DOHH2 (cell line): ENCODE data around the gene CCDC85B.

ENCODE experiments used
- H3F3A ChIP-seq: fragments of 200-600 bp; sonication (generic), shearing (Covaris generic); 2 replicates; pipeline ENCODE4 v1.6.0; 2016; ENCODE audit warnings: antibody characterized with exemption, mild to moderate bottlenecking; ENCODE audit not compliant: control insufficient read depth, insufficient read depth
- H3K27ac ChIP-seq: fragments of 200-600 bp; sonication (generic); 2 replicates; pipeline ENCODE4 v1.5.1; 2014; ENCODE audit warnings: low read depth, mild to moderate bottlenecking, low read length, moderate library complexity
- H3K27me3 ChIP-seq: fragments of 200-600 bp; sonication (generic); 2 replicates; pipeline ENCODE4 v1.6.1; 2014; ENCODE audit warnings: mild to moderate bottlenecking, low read length, mixed read lengths; ENCODE audit not compliant: control insufficient read depth
- H3K36me3 ChIP-seq: fragments of 200-600 bp; sonication (generic); 2 replicates; pipeline ENCODE4 v1.6.1; 2014; ENCODE audit warnings: mild to moderate bottlenecking, low read length, moderate library complexity, mixed read lengths; ENCODE audit not compliant: control insufficient read depth
- H3K4me1 ChIP-seq: fragments of 200-600 bp; sonication (generic); 2 replicates; pipeline ENCODE4 v1.6.1; 2014; ENCODE audit warnings: mild to moderate bottlenecking, low read length, mixed read lengths; ENCODE audit not compliant: control insufficient read depth
- H3K4me2 ChIP-seq: fragments of 200-600 bp; sonication (generic); 2 replicates; pipeline ENCODE4 v1.6.0; 2014; ENCODE audit warnings: mild to moderate bottlenecking, low read length, moderate library complexity
- H3K4me3 ChIP-seq: fragments of 200-600 bp; sonication (generic); 2 replicates; pipeline ENCODE4 v1.5.1; 2014; ENCODE audit warnings: mild to moderate bottlenecking, low read length, mixed read lengths
- H3K79me2 ChIP-seq: fragments of 200-600 bp; sonication (generic); 2 replicates; pipeline ENCODE4 v1.6.1; 2014; ENCODE audit warnings: mild to moderate bottlenecking, low read length, mixed read lengths; ENCODE audit not compliant: control insufficient read depth
- H3K9me2 ChIP-seq: fragments of 200-600 bp; sonication (generic); replicated peaks from 2 replicates; pipeline ENCODE4 v1.6.1; 2014; ENCODE audit warnings: mild to moderate bottlenecking, low read length, mixed read lengths; ENCODE audit not compliant: control insufficient read depth
- H3K9me3 ChIP-seq: fragments of 200-600 bp; sonication (generic); 2 replicates; pipeline ENCODE4 v1.6.1; 2014; ENCODE audit warnings: antibody characterized with exemption, low read length, mixed read lengths; ENCODE audit not compliant: control insufficient read depth, insufficient read depth
- H4K20me1 ChIP-seq: fragments of 200-600 bp; sonication (generic); 2 replicates; pipeline ENCODE4 v1.6.0; 2014; ENCODE audit warnings: low read depth, mild to moderate bottlenecking, antibody characterized with exemption, low read length, moderate library complexity; ENCODE audit not compliant: control insufficient read depth, insufficient read depth
- EZH2phosphoT487 ChIP-seq: fragments of 200-600 bp; sonication (generic); IDR thresholded peaks from 2 replicates; pipeline ENCODE4 v1.6.1; 2017; ENCODE audit warnings: borderline replicate concordance, mild to moderate bottlenecking, antibody characterized with exemption, low read length, moderate library complexity, mixed read lengths
- TF ChIP-seq, protein P1 (sequence below): fragments of 200-600 bp; sonication (generic); IDR thresholded peaks from one replicate; pipeline ENCODE4 v1.5.1; 2014; ENCODE audit warnings: antibody characterized with exemption, mild to moderate bottlenecking, low read depth, low read length; ENCODE audit not compliant: poor library complexity, severe bottlenecking

Gene CCDC85B

DNA sequence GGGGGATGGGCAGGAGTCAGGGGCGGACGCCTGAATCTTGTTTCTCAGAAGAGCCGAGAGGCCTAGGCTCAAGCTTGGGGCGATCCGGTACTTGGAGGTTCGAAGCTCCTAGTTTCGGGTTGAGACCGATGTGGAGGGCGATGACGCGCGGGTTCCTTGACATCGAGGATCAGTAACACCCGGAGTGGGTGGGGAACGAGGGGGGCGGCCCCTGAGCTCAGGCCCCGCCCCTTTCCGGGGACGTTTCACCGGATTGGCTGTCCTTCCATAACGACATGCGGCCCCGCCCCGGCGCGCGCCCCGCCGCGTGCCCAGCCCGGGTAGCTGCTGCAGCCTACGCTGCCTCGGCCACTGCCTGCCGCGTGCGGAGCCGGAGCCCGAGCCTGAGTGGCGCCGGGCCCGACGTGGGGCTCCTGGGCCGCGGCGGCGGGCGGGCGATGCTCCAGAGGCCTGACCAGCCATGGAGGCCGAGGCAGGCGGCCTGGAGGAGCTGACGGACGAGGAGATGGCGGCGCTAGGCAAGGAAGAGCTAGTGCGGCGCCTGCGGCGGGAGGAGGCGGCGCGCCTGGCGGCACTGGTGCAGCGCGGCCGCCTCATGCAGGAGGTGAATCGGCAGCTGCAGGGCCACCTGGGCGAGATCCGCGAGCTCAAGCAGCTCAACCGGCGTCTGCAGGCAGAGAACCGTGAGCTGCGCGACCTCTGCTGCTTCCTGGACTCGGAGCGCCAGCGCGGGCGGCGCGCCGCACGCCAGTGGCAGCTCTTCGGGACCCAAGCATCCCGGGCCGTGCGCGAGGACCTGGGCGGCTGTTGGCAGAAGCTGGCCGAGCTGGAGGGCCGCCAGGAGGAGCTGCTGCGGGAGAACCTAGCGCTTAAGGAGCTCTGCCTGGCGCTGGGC, at the start of gene CCDC85B:
TSS of gene CCDC85B (plus strand) at position 350 of the 895 bp plus-strand sequence. CDS start at position 461, 111 bp downstream.
- Histone ChIP-seq H3K9me3 (no peaks in the 10 kb centered on the region), H3K4me1 (peaks cover 60% of the 10 kb centered on the region), H3K79me2 (peaks cover 44% of the 10 kb centered on the region), H3F3A (peaks cover 31% of the 10 kb centered on the region), H3K4me3 (peak within 1 kb of the TSS; percentile 93), H3K27ac (peak within 1 kb of the TSS; percentile 88), H3K9me2 (no peaks in the 10 kb centered on the region), H3K4me2 (peak within 1 kb of the TSS; percentile 95), H3K27me3 (no peaks in the 10 kb centered on the region), H3K36me3 (peaks cover 31% of the 10 kb centered on the region), H4K20me1 (0 out of 2 replicates have a peak, but pooled peaks cover 3% of the 10 kb centered on the region)
- TF ChIP-seq, protein P1, sequence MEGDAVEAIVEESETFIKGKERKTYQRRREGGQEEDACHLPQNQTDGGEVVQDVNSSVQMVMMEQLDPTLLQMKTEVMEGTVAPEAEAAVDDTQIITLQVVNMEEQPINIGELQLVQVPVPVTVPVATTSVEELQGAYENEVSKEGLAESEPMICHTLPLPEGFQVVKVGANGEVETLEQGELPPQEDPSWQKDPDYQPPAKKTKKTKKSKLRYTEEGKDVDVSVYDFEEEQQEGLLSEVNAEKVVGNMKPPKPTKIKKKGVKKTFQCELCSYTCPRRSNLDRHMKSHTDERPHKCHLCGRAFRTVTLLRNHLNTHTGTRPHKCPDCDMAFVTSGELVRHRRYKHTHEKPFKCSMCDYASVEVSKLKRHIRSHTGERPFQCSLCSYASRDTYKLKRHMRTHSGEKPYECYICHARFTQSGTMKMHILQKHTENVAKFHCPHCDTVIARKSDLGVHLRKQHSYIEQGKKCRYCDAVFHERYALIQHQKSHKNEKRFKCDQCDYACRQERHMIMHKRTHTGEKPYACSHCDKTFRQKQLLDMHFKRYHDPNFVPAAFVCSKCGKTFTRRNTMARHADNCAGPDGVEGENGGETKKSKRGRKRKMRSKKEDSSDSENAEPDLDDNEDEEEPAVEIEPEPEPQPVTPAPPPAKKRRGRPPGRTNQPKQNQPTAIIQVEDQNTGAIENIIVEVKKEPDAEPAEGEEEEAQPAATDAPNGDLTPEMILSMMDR = peak; percentile 7
- no peak for TF ChIP-seq EZH2phosphoT487

DNA sequence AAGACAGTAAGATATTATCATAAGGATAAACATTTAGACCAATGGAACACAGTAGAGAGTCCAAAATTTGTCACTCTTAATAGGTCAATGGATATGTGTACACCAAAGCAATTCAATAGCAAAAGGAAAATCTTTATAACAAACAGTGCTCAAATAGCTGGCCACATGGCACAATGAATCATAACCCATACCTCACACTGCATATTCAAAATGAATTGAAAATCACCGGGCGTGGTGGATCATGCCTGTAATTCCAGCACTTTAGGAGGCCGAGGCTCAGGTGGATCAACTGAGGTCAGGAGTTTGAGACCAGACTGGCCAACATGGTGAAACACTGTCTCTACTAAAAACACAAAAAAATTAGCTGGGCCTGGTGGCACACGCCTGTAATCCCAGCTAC, 48.3 kb upstream of the CCDC85B start:
- no peaks in the 10 kb centered on the region for H3K36me3 ChIP-seq
- H4K20me1 ChIP-seq = no peaks in the 10 kb centered on the region
- H3K27ac ChIP-seq = no peak overlapping the region
- H3F3A ChIP-seq = no peaks in the 10 kb centered on the region
- H3K4me3 ChIP-seq = no peak overlapping the region
- no peak overlapping the region for H3K4me2 ChIP-seq
- no peaks in the 10 kb centered on the region for H3K4me1 ChIP-seq
- H3K9me3 ChIP-seq = no peaks in the 10 kb centered on the region
- TF ChIP-seq, protein P1 = no peak
- H3K79me2 ChIP-seq = no peaks in the 10 kb centered on the region
- H3K9me2 ChIP-seq = no peaks in the 10 kb centered on the region
- H3K27me3 ChIP-seq = no peaks in the 10 kb centered on the region

DNA sequence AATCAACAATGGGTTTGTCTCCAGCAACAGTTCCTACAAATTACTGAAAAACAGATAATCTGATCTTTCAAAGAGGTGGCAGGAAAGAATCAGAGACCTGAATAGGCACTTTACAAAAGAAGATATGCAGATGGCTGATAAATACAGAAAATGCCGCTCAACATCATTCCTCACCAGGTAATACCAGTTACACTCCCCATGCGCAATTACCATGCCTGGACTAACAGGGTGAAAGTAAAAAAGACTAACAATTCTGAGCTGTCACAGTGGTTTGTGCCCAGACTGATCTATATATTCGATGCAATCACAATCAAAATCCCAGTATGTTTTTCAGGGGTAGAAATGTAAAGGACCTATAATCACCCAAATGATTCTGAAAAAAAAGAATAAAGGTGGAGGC, 46.7 kb upstream of the CCDC85B start:
- no peaks in the 10 kb centered on the region for H3K36me3 ChIP-seq
- no peak for TF ChIP-seq EZH2phosphoT487
- TF ChIP-seq, protein P1 = no peak
- no peak overlapping the region for H3K27ac ChIP-seq
- H3K27me3 ChIP-seq = no peaks in the 10 kb centered on the region
- no peaks in the 10 kb centered on the region for H3K4me1 ChIP-seq
- no peaks in the 10 kb centered on the region for H3F3A ChIP-seq
- H3K79me2 ChIP-seq = no peaks in the 10 kb centered on the region
- no peak overlapping the region for H3K4me2 ChIP-seq
- H3K9me2 ChIP-seq = no peaks in the 10 kb centered on the region
- H3K9me3 ChIP-seq = no peaks in the 10 kb centered on the region
- no peak overlapping the region for H3K4me3 ChIP-seq
- H4K20me1 ChIP-seq = no peaks in the 10 kb centered on the region
